HG03521 (cell line): ENCODE measurements around the gene FHIT.

Experiments used
- ATAC-seq: cut with Tn5 transposase; IDR thresholded peaks from one replicate; pipeline ENCODE4 v1.9.1; 2021; ENCODE audit warnings: mild to moderate bottlenecking, moderate library complexity; ENCODE audit not compliant: unreplicated experiment

Gene FHIT

GRCh38 chr3:60781935-60782334 lies 469.3 kb downstream of the FHIT start:
- no peak for ATAC-seq

GRCh38 chr3:60779637-60780036 lies 471.6 kb downstream of the FHIT start:
- no peak for ATAC-seq

DNA sequence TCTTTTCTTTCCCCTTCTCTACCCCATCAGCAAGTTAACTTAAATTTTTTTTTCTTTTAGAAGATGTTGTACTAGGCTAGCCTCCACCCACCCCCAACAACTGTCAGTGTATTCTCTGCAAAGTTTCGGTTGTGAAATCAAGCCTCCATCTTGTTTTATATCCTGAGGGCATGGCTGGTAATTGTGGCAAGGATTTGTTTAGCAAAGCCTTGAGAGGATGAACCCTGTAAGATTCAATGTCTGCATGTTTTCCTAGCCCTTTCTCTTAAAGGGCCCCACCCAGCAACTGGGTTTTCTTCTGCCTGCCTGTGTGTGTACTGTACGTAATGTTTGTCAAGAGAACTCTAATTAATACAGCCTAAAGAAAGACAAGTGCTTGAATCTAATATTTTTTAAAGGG lies 475.3 kb downstream of the FHIT start:
- ATAC-seq = no peak

DNA sequence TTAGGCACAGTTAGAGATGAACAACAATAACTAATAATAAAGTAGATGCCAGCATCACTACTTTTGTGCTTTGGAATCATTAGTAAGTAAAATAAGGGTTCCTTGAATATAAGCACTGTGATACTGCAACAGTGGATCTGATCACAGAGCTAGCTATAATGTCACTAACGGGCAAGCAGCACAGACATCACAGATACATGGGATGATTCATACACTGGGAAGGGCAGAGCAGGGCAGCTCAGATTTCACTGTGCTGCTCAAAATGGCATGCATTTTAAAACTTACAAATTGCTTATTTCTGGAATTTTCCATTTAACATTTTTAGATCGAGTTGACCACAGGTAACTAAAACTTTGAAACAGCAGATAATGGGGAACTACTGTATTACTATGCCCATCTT lies 476.6 kb downstream of the FHIT start:
- ATAC-seq = no peak

GRCh38 chr3:60772584-60772983 lies 478.7 kb downstream of the FHIT start:
- ATAC-seq = no peak

- no peak for ATAC-seq
These were observed 479.5 kb downstream of the FHIT start for GRCh38 chr3:60771766-60772165.

DNA sequence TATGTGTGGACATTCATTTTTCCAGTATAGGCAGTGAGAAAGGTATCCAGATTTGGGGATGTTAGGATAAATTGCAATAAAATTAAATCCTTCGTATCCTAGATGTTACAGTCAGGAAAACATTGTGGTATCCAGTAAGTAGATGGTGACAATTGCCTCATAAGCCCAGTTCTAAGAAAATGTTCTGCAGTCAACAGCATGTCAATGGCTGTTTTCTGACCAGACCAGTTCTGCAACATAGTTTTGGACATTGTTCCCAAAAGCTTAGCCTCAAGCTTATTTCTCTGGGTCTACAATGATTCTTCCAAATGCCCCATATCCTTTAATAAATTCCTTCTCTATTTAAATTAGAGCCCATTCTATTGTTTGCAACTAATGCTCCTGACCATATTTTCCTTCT lies 480.7 kb downstream of the FHIT start:
- ATAC-seq = no peak

DNA sequence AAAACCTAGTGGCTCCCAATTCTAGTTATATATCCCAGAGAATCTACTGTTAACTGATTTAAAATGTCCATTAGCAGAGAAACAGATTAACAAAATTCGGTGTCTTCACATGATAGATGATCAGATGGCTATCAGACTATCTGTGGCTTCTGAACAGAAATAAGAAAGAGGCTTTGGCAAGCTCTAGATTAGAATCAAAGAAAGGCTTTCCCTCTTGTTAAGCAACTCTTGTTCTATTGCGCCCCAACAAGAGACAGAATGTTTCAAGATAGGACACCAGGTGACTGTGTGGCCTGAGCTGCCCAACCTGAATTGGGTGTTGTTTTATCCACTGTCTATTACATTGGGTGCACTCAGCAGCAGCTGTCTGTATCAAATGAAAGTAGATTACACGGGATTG lies 483.7 kb downstream of the FHIT start:
- ATAC-seq = no peak

DNA sequence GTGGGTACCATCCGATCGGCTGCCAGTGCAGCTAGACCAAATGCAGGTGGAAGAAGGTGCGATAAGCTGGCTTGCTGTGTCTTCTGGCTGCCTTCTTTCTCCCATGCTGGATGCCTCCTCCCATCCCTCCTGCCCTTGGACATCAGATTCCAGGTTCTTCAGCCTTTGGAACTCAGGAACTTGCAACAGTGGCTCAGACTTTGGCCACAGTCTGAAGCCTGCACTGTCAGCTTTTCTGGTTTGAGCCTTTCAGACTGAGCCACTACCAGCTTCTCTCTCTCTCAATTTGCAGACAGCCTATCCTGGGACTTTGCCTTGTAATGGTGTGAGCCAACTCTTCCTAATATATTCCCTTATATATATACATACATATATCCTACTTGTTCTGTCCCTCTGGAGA lies 485.5 kb downstream of the FHIT start:
- no peak for ATAC-seq

DNA sequence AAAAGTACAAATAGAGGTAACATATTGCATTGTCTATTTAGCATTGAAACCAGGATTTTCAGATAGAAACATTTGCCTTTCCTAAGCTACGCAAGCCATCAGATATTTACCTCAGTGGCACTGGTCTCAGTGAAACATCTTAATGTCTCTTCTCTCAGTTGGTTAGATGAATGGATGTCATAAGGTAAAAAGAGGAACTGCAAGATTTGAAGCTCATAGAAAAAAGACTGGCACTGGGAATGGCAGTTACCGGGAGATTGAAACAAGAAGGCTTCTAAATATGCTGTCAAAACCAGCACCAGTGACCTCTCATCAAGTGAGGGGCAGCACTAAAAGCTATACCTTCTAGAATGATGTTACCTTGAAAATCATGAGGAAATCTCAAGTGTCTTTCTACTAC lies 486.4 kb downstream of the FHIT start:
- no peak for ATAC-seq

DNA sequence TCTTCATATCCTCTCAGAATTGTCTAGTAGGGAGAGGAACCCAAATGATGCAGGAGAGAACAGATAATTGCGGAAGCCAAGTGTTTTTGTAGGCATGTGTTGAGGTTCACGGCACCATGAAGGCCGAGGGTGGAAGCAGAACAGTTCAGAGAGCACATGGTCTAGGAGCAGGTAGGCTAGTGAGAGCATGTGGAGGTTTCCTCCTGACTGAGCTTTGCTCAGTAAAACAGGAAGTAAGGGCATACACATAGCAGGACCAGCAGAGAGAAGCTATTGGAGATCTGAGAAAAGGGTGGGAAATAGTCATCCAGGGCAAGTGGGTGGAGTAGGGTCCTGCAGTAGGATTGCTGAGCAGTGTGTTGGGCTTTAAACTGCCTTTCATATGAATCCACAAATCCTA lies 491.1 kb downstream of the FHIT start:
- no peak for ATAC-seq

DNA sequence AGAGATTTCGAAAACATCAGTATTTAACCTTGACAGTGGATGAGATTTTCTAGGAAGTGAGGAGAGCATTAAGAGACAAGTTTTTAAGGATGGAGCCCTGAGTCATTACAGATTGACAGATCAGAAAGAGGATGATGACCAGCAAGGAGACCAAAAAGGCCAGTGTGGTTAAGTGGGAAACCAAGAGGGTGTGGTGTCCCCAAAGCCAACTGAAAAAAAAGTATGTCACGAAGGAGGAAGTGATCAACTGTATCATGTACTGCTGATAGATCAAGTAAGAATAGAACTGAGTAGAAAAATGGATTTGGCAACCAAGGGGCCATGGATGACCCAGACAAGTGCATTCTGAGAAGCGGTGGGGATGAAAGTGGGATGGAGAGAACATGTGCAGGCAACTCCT lies 491.8 kb downstream of the FHIT start:
- ATAC-seq = no peak

GRCh38 chr3:60758831-60759230 lies 492.4 kb downstream of the FHIT start:
- ATAC-seq = no peak

DNA sequence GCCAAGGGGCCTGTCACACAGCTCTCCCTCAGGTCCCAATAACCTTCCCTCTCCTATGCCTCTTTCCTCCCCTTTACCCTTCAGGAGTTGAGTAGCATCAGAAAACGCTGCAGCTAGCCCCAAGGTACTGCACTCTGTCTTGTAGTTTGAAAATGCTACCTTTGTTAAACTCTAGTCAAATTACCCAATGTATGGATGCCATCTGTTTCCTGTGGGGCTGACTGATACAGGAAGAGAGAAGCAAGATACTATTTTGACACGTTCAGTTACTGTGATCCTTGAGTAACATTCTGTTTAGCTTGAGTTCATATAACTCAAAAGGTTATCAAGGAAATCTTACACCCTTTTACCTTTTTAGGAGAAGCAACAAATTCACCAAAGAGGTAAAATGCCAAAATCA lies 493.1 kb downstream of the FHIT start:
- ATAC-seq = no peak

DNA sequence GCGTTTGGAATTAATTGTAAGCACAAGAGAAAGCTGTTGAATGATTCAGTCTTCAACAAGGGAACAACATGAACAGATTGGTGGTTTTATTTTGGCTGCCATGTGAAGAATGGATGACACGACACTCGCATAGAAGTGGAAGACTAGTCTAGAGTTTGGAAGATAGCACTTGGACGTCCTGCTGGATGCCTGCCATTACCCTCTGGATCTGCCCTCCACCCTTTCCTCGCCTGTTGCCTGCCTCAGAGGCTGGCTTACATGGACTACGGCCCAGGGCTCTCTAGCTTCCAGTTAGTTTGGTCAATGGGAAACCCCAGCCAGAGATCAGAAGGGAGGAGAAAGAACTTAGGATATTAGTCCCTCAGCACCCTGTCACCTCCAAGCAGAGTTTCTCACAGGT lies 493.5 kb downstream of the FHIT start:
- ATAC-seq = no peak

DNA sequence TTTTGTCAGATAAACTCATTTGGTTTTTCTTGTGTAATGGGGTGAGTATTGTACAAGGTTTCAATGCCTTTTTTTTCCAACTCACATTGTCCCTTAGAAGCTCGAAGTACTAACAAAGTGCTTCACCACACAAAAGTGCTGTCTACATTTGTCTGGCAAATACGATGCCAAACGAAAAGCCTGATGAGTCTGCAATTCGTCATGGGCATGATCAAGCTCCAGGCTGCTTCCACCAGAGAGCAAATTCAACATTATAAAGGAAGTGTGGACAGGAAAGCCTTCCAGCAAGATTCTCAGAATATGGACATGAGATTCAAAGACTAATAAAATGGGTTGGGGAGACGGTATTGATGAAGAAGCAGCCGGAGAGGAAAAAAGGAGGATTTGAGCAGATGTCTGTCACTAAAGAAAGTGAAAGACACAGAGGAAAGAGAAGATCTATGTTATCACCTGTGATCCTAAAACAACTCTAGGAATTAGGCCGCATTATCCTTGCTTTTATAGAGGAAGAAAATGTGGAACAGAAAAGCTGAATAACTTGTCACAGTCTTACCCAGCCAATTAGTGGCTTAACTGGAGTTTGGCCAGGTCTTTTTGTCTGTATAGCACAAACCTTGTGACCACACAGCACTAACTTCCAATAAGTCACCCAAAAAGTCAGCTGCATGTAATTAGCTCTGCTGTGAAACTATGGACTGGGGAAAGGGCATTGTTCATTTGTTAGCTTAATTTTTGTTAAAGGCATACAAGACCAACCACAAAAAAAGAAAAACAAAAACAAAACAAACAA lies 494.8 kb downstream of the FHIT start:
- ATAC-seq = no peak

DNA sequence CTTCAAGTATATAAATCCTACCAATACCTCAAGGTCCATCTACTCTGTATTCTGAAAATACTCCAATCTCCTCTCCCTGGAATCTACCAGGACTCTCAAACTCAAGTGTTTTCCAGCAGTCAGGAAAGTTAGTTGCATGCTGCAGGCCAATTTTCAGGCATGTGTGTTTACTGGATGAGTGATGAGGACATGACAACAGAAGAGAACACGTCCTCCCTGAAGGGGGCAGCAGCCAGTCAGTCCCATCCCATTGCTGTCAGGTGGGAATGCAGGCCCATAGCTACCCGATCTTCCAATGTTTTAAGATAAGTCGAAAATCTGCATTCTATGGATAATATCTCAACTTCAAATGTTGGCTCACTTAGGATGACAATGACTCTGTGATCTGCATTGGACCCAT lies 496.2 kb downstream of the FHIT start:
- ATAC-seq = no peak

DNA sequence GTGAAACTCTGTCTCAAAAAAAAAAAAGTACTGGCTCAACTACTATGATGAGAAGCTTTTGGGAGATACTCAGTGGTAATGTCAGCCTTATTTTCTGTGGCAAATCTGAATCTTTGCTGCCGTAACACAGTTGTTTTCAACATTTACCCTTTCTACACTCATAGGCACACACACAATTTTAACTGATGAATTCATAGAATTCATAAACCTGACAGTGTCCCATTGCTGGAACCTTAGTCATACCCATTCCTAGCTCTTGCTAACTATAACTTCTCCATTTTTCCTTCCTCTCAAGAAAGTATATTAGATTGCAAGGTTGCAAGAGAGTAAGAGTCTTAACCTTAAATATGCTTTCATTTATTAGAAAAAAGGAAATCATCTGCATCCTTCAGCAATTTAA lies 496.6 kb downstream of the FHIT start:
- ATAC-seq = no peak

DNA sequence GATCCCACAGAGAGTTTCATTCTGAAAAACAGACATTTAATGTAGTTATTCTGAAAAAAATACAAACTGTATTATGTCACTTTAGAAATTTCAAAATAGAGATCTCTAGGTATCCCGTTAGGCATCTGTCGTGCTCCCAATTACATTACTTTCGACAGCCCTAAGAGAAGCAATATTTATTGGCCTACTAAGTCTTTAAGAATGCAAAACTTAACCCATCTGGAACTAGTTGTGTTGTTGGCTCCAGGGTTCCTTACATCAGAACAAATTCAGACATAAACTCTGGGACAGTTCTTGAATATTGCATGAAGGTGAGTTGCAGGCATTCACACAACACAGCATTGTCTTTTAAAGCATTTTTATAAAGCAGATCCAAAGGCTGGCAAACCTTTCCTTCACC lies 498.4 kb downstream of the FHIT start:
- ATAC-seq = no peak

- ATAC-seq = no peak
These were observed 504.4 kb downstream of the FHIT start for GRCh38 chr3:60746695-60747416.

DNA sequence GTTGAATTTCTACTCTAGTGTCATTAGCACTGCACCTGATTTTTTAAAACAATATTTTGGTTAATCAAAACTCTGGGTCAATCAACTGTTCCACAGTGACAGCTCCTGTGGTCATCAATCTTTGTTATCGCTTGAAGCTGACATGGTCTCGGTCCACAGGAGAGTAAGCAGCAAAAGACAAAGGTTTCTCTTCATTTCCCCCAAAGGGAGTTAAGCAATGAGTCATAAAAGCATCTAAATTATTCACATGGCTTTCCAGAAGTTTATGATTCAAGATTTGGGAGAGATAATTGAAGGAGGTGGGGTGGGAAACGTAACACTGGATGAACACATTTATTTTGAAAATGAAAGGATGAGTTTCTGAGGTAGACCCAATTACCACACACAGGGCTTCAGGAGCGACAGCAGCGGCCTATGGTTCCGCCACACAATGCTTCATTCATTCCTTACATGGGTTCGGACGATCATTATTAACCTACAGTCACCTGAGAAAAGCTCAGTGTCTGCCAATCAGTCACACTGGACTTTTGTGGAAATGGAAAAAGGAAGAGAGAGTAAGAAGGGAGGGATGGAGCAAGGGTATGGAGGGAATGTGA lies 505.1 kb downstream of the FHIT start:
- ATAC-seq = no peak

DNA sequence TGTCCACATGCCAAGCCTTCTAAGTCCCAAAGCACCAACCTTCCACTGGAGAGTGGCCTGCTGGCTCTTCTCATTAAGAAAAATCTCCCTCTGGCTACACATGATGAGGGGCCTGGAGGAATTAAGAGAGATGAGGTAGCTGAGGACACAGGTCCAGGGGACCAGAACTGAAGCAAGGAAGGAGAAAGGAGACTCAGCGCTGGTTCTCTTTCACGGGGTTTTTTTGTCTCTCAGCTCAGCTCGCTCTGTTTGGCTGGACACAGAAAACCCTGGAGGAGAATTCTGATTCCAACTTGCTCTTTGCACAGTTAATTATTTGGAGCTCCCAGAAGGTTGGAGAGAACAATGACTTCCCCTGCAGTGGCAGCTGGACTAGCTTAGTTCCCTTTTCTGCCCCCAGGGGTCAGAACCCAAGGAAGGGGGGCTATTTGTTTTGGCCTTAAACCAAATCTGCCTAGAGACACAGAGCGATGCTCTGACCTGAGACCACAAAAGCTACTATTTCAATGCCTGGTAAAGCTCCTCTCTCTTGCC lies 507.6 kb downstream of the FHIT start:
- ATAC-seq = no peak
